ENCODE results near the gene KLHL4. TPM values are rescaled to one million over a fixed set of nuclear protein-coding genes. Genes with fewer than 3 reads are reported as not detected.

Gene KLHL4
- total and polyA plus RNA-seq, 10 of the 15 experiments (the other 5 are each of a cell fraction or from before 2014, with no cell fraction given): 0.03 TPM; not detected in 8

- Histone ChIP-seq H3K9me3 (replicated peaks; ENCODE audit: control insufficient read depth, insufficient read depth, low read length) (no peaks in the 10 kb centered on the region), H3K4me3 (no peak overlapping the region), H3K4me2 (ENCODE audit: control insufficient read depth, insufficient read depth) (no peak overlapping the region), H3K27me3 (replicated peaks in 1 of 2; ENCODE audit: control insufficient read depth in 2 of 2, insufficient read depth in 2 of 2, low read length in 1 of 2) (no peaks in the 10 kb centered on the region), H3K9ac (ENCODE audit: control insufficient read depth, insufficient read depth, low read length) (no peak overlapping the region), H3K79me2 (ENCODE audit: control insufficient read depth, insufficient read depth, low read length) (no peaks in the 10 kb centered on the region), H3K27ac (ENCODE audit: control insufficient read depth, insufficient read depth) (no peak overlapping the region), H4K20me1 (ENCODE audit: control insufficient read depth, insufficient read depth) (no peaks in the 10 kb centered on the region), H3K4me1 (ENCODE audit: control insufficient read depth, insufficient read depth, low read length) (no peaks in the 10 kb centered on the region), H2AFZ (ENCODE audit: control insufficient read depth, low read depth, low read length) (no peak overlapping the region), H3K36me3 (ENCODE audit: control insufficient read depth in 2 of 2, insufficient read depth in 2 of 2, low read length in 1 of 2) (no peaks in the 10 kb centered on the region)
- ChIA-PET POLR2A (no interaction called here), SMC1A (ENCODE audit: uncharacterized antibody, unreplicated experiment) (no interaction called here), RAD21 (ENCODE audit: unreplicated experiment) (no interaction called here), CTCF (no interaction called here)
- intact Hi-C loops (cut with micrococcal nuclease; ENCODE audit: unreplicated experiment) (no loop called here), in situ Hi-C loops (cut with MboI) (no loop called here)
- ATAC-seq: no peak
- DNase-seq (ENCODE audit: low read depth, low spot score): no peak
- no peak for FAIRE-seq
- WGBS (ENCODE audit: insufficient coverage, insufficient replicate concordance, low lambda C conversion rate, missing lambda C conversion rate): 0% methylated on average over 1 of the region's 1 CpG
- TF ChIP-seq PAX8 (IDR thresholded peaks at IDR 0.05) (no peak), HDAC6 (IDR thresholded peaks at IDR 0.05; ENCODE audit: unreplicated experiment) (no peak), IRF4 (IDR thresholded peaks at IDR 0.05; ENCODE audit: low read depth, low read length) (no peak), CHD2 (IDR thresholded peaks at IDR 0.05; ENCODE audit: borderline replicate concordance, low read depth, low read length) (no peak)
- TF ChIP-seq, protein P1, sequence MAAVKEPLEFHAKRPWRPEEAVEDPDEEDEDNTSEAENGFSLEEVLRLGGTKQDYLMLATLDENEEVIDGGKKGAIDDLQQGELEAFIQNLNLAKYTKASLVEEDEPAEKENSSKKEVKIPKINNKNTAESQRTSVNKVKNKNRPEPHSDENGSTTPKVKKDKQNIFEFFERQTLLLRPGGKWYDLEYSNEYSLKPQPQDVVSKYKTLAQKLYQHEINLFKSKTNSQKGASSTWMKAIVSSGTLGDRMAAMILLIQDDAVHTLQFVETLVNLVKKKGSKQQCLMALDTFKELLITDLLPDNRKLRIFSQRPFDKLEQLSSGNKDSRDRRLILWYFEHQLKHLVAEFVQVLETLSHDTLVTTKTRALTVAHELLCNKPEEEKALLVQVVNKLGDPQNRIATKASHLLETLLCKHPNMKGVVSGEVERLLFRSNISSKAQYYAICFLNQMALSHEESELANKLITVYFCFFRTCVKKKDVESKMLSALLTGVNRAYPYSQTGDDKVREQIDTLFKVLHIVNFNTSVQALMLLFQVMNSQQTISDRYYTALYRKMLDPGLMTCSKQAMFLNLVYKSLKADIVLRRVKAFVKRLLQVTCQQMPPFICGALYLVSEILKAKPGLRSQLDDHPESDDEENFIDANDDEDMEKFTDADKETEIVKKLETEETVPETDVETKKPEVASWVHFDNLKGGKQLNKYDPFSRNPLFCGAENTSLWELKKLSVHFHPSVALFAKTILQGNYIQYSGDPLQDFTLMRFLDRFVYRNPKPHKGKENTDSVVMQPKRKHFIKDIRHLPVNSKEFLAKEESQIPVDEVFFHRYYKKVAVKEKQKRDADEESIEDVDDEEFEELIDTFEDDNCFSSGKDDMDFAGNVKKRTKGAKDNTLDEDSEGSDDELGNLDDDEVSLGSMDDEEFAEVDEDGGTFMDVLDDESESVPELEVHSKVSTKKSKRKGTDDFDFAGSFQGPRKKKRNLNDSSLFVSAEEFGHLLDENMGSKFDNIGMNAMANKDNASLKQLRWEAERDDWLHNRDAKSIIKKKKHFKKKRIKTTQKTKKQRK (IDR thresholded peaks at IDR 0.05; ENCODE audit: low read depth, low read length): no peak
- TF ChIP-seq, protein P2, sequence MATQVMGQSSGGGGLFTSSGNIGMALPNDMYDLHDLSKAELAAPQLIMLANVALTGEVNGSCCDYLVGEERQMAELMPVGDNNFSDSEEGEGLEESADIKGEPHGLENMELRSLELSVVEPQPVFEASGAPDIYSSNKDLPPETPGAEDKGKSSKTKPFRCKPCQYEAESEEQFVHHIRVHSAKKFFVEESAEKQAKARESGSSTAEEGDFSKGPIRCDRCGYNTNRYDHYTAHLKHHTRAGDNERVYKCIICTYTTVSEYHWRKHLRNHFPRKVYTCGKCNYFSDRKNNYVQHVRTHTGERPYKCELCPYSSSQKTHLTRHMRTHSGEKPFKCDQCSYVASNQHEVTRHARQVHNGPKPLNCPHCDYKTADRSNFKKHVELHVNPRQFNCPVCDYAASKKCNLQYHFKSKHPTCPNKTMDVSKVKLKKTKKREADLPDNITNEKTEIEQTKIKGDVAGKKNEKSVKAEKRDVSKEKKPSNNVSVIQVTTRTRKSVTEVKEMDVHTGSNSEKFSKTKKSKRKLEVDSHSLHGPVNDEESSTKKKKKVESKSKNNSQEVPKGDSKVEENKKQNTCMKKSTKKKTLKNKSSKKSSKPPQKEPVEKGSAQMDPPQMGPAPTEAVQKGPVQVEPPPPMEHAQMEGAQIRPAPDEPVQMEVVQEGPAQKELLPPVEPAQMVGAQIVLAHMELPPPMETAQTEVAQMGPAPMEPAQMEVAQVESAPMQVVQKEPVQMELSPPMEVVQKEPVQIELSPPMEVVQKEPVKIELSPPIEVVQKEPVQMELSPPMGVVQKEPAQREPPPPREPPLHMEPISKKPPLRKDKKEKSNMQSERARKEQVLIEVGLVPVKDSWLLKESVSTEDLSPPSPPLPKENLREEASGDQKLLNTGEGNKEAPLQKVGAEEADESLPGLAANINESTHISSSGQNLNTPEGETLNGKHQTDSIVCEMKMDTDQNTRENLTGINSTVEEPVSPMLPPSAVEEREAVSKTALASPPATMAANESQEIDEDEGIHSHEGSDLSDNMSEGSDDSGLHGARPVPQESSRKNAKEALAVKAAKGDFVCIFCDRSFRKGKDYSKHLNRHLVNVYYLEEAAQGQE (IDR thresholded peaks at IDR 0.05; ENCODE audit: low read depth, low read length): no peak
- no TSS peak for BruUV-seq (replicated peaks)
These were observed 1.8 kb upstream of the KLHL4 start for GRCh38 chrX:87515836-87516235.
